Uterus (tissue), 2 donors: ENCODE results near the gene GAPVD1.

Experiments used
- POLR2A ChIP-seq, 2 donors: fragments of 450-650 bp; IDR thresholded peaks; one replicate each; pipeline ENCODE4 v1.6.1; 2016; ENCODE audit warnings: antibody characterized with exemption in 2 of 2, mild to moderate bottlenecking in 1 of 2, moderate library complexity in 1 of 2
- TF ChIP-seq, protein P1 (sequence below), 4 experiments: fragments of 200-600 bp in 2 of 4; fragments of 450-650 bp in 2 of 4; sonication (generic) in 2 of 4; IDR thresholded peaks; one replicate each; pipeline ENCODE4 v1.5.1; 2016 to 2019; ENCODE audit warnings: antibody characterized with exemption in 4 of 4, mild to moderate bottlenecking in 2 of 4, moderate library complexity in 1 of 4

DNA sequence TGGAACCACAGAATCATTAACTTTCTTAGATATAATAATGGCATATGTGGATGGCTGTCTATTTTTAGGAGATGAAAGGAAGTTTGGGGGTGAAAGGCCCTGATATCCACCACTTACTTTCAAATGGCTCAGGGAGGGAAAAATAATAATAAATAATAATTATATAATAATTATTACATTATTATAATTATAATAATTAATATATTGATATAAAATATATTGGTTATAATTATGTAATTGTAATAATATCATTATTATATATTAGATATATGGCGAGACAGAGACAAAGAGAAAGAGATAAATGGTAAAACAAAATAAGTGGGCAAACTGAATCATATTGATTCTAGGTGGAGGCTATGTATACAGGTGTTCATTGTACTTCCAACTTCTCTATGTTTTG, 136.6 kb downstream of the GAPVD1 start:
- TF ChIP-seq, protein P1, sequence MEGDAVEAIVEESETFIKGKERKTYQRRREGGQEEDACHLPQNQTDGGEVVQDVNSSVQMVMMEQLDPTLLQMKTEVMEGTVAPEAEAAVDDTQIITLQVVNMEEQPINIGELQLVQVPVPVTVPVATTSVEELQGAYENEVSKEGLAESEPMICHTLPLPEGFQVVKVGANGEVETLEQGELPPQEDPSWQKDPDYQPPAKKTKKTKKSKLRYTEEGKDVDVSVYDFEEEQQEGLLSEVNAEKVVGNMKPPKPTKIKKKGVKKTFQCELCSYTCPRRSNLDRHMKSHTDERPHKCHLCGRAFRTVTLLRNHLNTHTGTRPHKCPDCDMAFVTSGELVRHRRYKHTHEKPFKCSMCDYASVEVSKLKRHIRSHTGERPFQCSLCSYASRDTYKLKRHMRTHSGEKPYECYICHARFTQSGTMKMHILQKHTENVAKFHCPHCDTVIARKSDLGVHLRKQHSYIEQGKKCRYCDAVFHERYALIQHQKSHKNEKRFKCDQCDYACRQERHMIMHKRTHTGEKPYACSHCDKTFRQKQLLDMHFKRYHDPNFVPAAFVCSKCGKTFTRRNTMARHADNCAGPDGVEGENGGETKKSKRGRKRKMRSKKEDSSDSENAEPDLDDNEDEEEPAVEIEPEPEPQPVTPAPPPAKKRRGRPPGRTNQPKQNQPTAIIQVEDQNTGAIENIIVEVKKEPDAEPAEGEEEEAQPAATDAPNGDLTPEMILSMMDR (IDR thresholded peaks at IDR 0.05), result no peak
- no peak for TF ChIP-seq POLR2A (IDR thresholded peaks at IDR 0.05)
